Caco-2 (cell line): ENCODE measurements around the gene HTR5A. TPM values are rescaled to one million over a fixed set of nuclear protein-coding genes. Genes with fewer than 3 reads are reported as not detected.

ENCODE experiments used
- BruUV-seq: library from RNA; stranded (reverse); fragments of 400-500 nt; replicated peaks from 2 replicates; lab custom pipeline; 2021; lab: Mats Ljungman, UMichigan
- CTCF ChIA-PET: fragments of 300-600 bp; sonication (Branson Sonifier 250); formaldehyde crosslinking; loops from one replicate; lab custom pipeline; 2022; ENCODE audit warnings: antibody characterized with exemption; lab: Charles Lee
- POLR2A ChIA-PET: fragments of 300-600 bp; sonication (Branson Sonifier 250); formaldehyde crosslinking; loops from one replicate; lab custom pipeline; 2022; ENCODE audit warnings: antibody characterized with exemption; lab: Charles Lee
- DNase-seq, 2 experiments: peaks; one replicate each; pipeline versions ENCODE4 v3.0.0 to v3.0.0-alpha.2; 2020 to 2022
- H3K27me3 ChIP-seq: replicated peaks from 2 replicates; pipeline ENCODE4 v1.6.0; 2011; ENCODE audit warnings: low read length; ENCODE audit not compliant: control insufficient read depth, insufficient read depth
- H3K36me3 ChIP-seq: 2 replicates; pipeline ENCODE4 v1.5.1; 2011; ENCODE audit warnings: low read length; ENCODE audit not compliant: control insufficient read depth, insufficient read depth
- H3K4me1 ChIP-seq: fragments of 250-450 bp; sonication (Bioruptor Pico); 2 replicates; pipeline ENCODE4 v1.5.1; 2020; ENCODE audit warnings: mild to moderate bottlenecking
- H3K4me3 ChIP-seq: 2 replicates; pipeline ENCODE4 v1.5.1; 2011; ENCODE audit warnings: low read depth, mild to moderate bottlenecking, control low read depth, low read length
- H3K9me3 ChIP-seq: fragments of 250-450 bp; sonication (Bioruptor Pico); 2 replicates; pipeline ENCODE4 v1.5.1; 2020; ENCODE audit warnings: mild to moderate bottlenecking, moderate library complexity
- H3K27ac Mint-ChIP-seq: one replicate; pipeline ENCODE4 v1.8.0; 2022; ENCODE audit warnings: mixed read lengths; ENCODE audit not compliant: unreplicated experiment
- H3K27me3 Mint-ChIP-seq: one replicate; pipeline ENCODE4 v1.8.0; 2022; ENCODE audit warnings: mixed read lengths; ENCODE audit not compliant: insufficient read depth, unreplicated experiment
- H3K36me3 Mint-ChIP-seq: one replicate; pipeline ENCODE4 v1.8.0; 2022; ENCODE audit warnings: mild to moderate bottlenecking, mixed read lengths; ENCODE audit not compliant: insufficient read depth, unreplicated experiment
- H3K4me1 Mint-ChIP-seq: one replicate; pipeline ENCODE4 v1.8.0; 2022; ENCODE audit warnings: low read depth, mixed read lengths; ENCODE audit not compliant: unreplicated experiment
- H3K4me3 Mint-ChIP-seq: one replicate; pipeline ENCODE4 v1.8.0; 2022; ENCODE audit warnings: mild to moderate bottlenecking, moderate library complexity, mixed read lengths; ENCODE audit not compliant: unreplicated experiment
- H3K9me3 Mint-ChIP-seq: one replicate; pipeline ENCODE4 v1.8.0; 2022; ENCODE audit warnings: mixed read lengths; ENCODE audit not compliant: unreplicated experiment
- CTCF ChIP-seq, 2 experiments: fragments of 200-600 bp in 1 of 2; IDR thresholded peaks; 1 replicate in 1 of 2; 2 replicates in 1 of 2; pipeline versions ENCODE4 v1.5.1 to v1.8.0; 2011 to 2022; ENCODE audit warnings: antibody characterized with exemption in 1 of 2, control low read depth in 1 of 2, inconsistent platforms in 1 of 2, low read depth in 1 of 2, low read length in 1 of 2, mild to moderate bottlenecking in 1 of 2, moderate library complexity in 1 of 2; ENCODE audit not compliant: insufficient read depth in 1 of 2, severe bottlenecking in 1 of 2, unreplicated experiment in 1 of 2
- intact Hi-C: fragments of 100-400 bp; cut with micrococcal nuclease; formaldehyde crosslinking; loops from one replicate; pipeline ENCODE4 v1.10.0; 2022; ENCODE audit not compliant: unreplicated experiment
- total RNA-seq: library from RNA; stranded (reverse); gene quantifications from 2 replicates; pipeline ENCODE4 v1.2.3, GENCODE V29; 2022

HTR5A gene
- total RNA-seq, 1 experiment from 2014 or later = not detected

GRCh38 chr7:155108144-155108901 lies 38.2 kb downstream of the HTR5A start:
- Histone ChIP-seq H3K9me3 (no peaks in the 10 kb centered on the region), H3K4me3 (no peak overlapping the region), H3K4me1 (no peaks in the 10 kb centered on the region), H3K36me3 (no peaks in the 10 kb centered on the region), H3K27me3 (no peaks in the 10 kb centered on the region)
- CTCF ChIA-PET = no interaction called here
- POLR2A ChIA-PET = no interaction called here
- Mint-ChIP-seq H3K4me3 (no peak overlapping the region), H3K9me3 (no peaks in the 10 kb centered on the region), H3K4me1 (no peaks in the 10 kb centered on the region), H3K27ac (no peak overlapping the region), H3K27me3 (peaks cover 32% of the 10 kb centered on the region), H3K36me3 (no peaks in the 10 kb centered on the region)
- BruUV-seq = no TSS peak
- TF ChIP-seq CTCF (IDR thresholded peaks at IDR 0.05; ENCODE audit: insufficient read depth in 1 of 2, low read depth in 1 of 2, low read length in 1 of 2, severe bottlenecking in 1 of 2, unreplicated experiment in 1 of 2) = no peak
- intact Hi-C loops = no loop called here
- no peak for DNase-seq

DNA sequence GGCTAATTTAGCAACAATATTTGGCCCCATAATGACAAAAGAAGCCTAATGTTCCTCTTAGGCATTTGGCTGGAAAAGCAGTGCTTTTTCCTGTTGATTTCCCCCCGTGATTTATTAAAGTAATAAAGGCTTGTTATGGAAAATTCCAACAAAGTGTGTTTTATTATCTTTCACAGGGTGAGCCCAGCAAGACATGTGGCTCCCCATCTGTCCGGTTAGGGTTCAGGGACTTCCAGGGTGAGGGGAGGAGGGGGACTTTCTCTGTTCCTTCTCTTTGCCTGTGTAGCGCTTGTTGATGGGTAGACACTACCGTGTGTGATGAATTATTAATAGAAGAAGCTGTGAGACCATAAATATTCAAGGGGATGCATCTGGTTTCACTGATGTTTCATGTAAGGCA lies 39.0 kb downstream of the HTR5A start:
- DNase-seq = no peak
- Mint-ChIP-seq H3K27me3 (peaks cover 32% of the 10 kb centered on the region), H3K9me3 (no peaks in the 10 kb centered on the region), H3K27ac (no peak overlapping the region), H3K4me3 (no peak overlapping the region), H3K36me3 (no peaks in the 10 kb centered on the region), H3K4me1 (no peaks in the 10 kb centered on the region)
- Histone ChIP-seq H3K9me3 (no peaks in the 10 kb centered on the region), H3K4me3 (no peak overlapping the region), H3K36me3 (no peaks in the 10 kb centered on the region), H3K27me3 (no peaks in the 10 kb centered on the region), H3K4me1 (no peaks in the 10 kb centered on the region)
- BruUV-seq = no TSS peak
- intact Hi-C loops = no loop called here
- ChIA-PET CTCF (no interaction called here), POLR2A (no interaction called here)
- TF ChIP-seq CTCF (IDR thresholded peaks at IDR 0.05; ENCODE audit: insufficient read depth in 1 of 2, low read depth in 1 of 2, low read length in 1 of 2, severe bottlenecking in 1 of 2, unreplicated experiment in 1 of 2) = no peak

DNA sequence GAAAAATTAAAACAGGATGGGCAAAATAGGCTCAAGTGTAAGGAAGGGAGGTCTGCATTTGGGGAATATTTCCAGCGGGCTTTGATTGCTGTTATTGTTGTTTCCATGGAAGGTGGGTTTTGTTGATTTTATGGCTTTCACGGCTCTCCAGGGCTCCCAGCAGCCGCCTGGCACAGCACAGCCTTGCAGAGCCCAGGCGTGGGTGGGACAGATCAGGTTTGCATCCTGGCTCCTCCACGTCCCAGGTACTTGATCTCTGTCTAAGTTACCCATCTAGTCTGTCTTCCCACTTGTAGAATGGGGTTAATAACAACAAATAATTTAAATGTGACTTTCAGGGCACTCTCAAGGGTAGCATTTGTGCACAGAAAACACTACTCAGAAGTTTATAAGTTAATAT lies 45.2 kb downstream of the HTR5A start:
- no peaks in the 10 kb centered on the region for H3K27me3 ChIP-seq
- no peak for DNase-seq
- TF ChIP-seq CTCF (IDR thresholded peaks at IDR 0.05; ENCODE audit: insufficient read depth in 1 of 2, low read depth in 1 of 2, low read length in 1 of 2, severe bottlenecking in 1 of 2, unreplicated experiment in 1 of 2) = no peak
- H3K4me1 ChIP-seq = no peaks in the 10 kb centered on the region
- ChIA-PET CTCF (no interaction called here), POLR2A (no interaction called here)
- H3K4me3 ChIP-seq = no peak overlapping the region
- intact Hi-C loops = no loop called here
- H3K27ac Mint-ChIP-seq = no peak overlapping the region
- no TSS peak for BruUV-seq
- no peaks in the 10 kb centered on the region for H3K36me3 Mint-ChIP-seq
- H3K4me3 Mint-ChIP-seq = no peak overlapping the region
- H3K27me3 Mint-ChIP-seq = peaks cover 28% of the 10 kb centered on the region
- H3K36me3 ChIP-seq = no peaks in the 10 kb centered on the region
- H3K9me3 Mint-ChIP-seq = peaks cover 25% of the 10 kb centered on the region
- H3K4me1 Mint-ChIP-seq = no peaks in the 10 kb centered on the region
- peaks cover 6% of the 10 kb centered on the region; the same call in 1 of the 2 replicates for H3K9me3 ChIP-seq
